IPS DF 19.7 (cell line): ENCODE data around the gene PTRHD1.

Experiments
- DNase-seq: peaks from one replicate; pipeline ENCODE4 v3.0.0-alpha.2; 2013; ENCODE audit warnings: low read depth, low spot score

The PTRHD1 gene

DNA sequence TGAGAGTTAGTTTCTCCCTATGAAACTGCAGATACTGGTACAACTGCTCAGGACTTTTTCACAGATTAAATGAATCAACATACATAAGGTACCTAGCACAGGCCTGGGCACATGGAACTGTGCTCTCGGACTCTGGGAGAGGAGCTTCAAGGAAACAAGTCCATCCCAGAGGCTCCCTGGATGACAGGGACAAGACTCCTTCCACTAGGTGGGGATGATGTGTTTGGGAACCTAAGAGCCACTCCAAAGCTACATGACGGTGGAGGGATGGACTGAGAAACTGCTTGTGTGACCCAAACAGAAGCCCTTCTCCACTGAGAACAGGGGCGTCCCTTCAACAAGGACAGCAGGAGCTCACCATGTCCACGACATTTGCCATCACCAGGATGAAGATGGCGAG is 37.2 kb upstream of the PTRHD1 start:
- DNase-seq = no peak

DNA sequence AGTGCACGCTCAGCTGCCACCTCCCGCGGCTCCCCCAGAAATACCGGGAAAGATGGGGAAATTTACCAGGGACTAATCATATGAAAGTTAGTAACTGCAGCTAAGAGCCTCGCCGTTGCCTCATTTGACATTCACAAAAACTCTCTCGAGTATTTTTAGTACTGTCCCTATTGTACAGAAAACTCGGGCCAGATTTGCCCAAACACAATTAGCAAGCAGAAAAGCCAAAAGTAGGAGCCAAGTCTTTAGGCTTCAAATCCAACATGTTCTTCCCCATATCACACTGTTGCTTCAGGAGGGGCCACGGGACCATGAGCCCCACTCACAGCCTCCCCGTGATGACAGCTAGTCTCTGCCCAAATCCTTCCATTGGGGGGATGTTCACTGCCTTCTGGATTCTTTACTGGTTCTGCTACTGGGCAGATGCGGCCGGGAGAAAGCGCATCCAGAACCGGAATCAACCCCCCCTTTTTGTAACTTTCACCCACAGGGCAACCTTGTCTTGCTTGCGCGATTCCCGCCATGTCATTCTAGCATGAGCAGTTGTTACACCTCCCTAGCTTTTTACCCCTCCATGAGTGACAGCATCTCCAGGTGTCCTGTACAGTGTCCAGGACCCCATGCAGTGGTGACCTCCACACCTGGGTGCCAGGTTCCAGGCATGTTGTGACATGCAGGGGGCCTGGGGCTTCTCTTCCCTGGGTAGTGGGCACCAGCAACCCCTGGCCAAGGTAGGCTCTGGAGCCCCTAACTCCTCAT is 35.2 kb upstream of the PTRHD1 start:
- DNase-seq = no peak

DNA sequence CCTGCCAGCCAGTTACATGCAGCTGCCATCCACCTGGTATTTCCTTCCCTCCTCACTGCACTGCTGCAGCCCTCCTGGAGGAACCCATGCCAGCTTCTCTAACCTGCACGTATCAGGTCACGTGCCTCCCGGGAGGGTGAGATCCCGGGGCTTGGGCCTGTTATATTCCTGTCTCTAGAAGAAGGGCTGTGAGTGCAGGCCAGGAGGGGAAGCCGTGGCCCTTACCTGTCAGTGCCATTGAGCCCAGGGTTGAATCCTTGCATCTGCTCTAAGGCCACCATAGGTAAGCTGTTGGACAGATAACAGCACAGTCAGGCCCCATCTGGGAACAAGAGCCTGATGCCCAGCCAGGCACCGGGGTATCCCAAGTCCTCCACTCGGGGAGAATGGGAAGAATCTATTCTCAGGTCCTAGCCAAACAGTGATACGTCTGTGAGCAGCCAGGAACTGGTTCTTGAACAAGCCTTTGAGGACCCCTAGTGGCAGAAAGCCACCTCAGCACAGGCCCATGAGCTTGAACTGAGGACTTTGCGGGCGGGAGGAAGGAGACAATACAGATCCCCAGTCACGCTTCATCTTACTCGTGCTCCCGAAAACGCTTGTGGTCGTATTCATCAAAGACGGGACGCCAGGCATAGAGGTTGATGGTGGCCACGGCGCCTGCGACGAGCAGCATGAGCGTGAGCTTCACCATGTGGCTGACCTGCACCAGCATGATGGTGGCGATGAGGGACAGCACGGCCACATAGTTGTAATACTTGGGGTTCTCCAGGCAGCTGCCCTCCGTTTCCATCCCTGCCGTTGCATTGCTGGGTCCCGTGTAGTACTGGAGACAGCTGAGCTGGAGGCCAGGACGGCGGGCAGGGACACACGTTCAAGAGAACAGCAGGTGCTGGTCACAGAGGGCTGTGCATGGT is 34.4 kb upstream of the PTRHD1 start:
- DNase-seq = peak; percentile 88

DNA sequence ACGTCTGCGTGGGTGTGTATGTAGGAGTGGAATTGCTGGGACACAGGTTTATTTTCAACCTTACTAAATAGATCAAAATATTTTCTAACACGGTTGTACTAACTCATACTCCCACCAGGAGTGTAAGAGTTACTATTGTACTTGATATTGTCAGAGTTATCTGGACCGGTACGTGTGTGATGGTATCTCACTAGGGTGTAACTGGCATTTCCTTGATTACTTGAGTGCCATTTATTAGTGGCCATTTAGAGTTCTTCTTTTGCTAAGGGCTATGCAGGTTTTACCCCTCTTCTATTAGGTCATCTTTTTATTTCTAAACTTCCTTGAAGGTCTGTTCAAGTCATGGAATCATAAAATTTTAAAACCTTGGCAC is 33.6 kb upstream of the PTRHD1 start:
- no peak for DNase-seq

DNA sequence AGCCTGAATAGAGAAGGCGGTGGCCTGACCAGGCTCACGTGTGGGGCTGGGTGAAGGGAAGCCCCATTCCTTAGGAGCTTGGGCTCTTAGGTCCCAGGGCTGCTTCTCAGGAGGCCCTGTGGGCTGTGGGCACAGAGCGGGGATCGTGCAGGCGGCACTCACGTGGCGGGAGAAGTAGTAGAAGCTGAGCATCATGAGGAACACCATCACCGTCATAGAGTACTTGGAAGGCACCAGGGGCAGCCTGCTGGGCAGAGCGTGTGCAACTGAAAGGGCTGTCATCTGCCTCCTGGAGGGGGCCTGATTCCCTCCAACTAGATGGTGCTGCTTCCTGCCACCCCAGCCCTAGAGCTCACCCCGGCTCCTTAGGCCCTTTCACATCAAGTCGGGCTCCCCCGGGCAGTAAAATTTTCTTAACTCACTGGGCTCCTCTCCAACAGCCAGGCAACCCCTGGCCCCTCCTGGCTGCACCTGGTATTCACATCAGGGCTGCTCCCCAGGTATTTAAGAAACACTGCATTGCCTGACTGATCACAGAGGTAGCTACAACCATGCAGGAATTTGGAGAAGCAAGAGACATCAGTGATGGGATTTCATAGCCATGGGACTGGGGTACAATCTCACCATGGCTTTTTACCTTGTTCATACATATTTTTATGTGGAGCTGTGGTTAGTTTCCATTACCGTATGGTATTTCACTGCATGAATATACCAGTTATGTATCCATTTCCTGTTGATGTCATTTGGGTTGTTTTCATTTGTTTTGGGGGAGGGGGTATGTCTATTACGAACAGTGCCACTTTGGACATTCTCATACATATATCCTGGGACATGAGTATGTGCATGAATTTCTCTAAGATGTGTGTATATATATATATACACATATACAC is 32.9 kb upstream of the PTRHD1 start:
- no peak for DNase-seq

DNA sequence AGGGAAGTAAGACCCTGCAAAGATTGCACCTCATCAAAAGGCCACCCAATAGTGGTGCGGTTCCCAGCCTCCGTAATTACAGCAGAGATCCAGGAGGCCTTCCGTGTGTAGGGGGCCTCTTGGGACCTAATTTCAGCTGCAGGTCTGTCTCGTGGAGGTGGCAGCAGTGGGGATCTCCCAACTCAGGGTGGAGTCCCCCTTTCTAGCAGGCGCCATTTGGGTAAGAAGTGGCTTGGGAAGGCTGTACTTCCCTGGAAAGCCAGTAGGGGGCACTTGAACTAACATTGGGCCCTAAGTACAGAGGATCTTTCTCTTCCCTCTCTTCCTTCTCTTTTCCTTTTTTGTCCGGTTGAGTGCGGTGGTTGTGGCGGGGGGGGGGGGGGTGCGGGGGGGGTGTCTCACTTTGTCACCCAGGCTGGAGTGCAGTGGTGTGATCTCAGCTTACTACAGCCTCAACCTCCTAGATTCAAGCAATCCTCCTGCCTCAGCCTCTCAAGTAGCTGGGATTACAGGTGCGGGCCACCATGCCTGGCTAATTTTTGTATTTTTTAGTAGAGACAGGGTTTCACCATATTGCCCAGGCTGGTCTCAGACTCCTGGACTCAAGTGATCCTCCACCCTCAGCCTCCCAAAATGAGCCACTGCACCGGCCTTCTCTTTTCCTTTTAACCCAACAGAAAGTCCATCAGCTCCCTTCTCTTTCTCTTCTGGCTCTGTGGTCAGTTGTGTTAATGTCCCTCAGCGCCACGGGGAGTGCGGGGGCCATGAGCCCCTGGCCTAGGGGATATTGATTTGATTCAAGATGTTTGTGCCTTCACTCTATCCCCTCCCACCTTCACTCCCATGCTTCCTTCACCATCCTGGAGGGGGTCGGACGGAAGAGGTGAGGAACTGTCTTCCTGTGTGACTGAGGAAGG is 32.0 kb upstream of the PTRHD1 start:
- no peak for DNase-seq

DNA sequence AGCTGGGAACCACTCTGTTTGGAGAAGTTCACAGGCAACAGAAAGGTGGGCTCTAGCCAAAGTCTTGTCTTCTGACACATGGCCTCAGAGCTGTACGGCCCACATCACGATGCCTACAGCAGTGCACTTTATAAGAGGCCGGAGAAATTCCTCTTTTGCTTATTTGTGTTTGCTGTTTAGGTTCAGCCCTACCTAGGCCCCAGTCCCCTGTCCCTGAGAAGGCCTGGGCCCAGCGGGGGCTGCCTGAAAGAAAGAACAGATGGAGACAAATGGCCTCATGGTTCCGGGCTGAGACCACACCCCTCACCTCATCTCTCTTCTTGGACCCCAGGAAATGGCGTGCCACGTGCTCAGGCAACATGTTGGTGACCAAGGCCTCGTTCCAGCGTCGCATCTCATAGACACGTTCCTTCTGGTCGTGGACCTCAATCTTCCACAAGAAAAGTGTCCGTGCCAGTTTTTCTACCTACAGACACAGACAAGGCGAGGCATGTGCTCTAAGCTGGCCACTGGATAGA is 30.9 kb upstream of the PTRHD1 start:
- no peak for DNase-seq

DNA sequence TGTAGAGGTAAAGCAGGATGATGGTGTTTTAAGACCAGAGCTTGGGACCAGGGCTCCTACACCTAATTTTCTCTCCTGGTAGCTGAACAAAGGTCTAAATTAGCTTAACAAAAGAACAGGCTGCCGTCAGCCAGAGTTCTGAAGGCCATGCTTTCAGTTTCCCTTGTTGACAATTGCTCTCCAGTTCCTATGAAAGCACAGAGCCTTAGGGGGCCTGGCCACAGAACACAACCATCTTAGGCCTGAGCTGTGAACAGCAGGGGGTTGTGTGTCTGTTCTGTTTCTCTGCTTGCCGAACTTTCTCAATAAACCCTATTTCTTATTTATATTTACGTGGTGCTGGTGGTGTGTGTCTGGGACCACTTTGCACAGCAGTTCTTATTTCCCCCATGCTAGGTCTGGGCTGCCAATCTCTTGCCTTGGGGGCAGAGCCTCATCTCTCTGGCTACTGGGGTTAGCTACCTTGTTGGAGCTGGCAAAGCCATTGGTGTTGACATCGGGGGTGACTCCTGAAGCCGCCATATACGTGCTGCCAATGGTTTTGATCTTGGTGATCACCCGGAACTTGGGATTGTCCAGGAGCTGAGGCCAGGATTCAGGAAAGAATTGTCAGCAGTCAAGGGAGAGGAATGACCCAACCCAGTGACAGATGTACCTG is 29.0 kb upstream of the PTRHD1 start:
- DNase-seq = peak; percentile 90

DNA sequence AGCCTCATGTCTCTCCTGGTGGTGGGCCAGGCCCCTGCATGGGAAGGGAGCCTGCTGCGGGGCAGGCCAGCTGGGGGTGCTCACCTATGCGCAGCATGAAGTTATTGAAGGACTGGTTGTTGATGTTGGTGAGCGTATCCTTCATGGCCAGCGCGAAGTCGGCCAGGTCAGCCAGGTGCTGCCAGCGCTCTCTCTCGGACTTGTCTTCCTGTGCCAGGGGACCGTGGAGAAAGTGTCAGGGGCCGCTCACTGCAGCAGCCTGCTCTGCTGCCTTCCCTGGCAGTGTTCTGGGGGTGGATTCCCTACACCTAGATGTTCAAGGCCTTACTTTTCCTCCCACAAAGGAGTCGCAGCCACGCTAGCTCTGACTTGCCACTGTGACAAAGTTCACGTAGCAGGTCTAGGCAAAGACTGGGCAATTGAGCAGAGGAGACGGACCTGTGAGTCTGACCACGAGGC is 28.3 kb upstream of the PTRHD1 start:
- DNase-seq = no peak

DNA sequence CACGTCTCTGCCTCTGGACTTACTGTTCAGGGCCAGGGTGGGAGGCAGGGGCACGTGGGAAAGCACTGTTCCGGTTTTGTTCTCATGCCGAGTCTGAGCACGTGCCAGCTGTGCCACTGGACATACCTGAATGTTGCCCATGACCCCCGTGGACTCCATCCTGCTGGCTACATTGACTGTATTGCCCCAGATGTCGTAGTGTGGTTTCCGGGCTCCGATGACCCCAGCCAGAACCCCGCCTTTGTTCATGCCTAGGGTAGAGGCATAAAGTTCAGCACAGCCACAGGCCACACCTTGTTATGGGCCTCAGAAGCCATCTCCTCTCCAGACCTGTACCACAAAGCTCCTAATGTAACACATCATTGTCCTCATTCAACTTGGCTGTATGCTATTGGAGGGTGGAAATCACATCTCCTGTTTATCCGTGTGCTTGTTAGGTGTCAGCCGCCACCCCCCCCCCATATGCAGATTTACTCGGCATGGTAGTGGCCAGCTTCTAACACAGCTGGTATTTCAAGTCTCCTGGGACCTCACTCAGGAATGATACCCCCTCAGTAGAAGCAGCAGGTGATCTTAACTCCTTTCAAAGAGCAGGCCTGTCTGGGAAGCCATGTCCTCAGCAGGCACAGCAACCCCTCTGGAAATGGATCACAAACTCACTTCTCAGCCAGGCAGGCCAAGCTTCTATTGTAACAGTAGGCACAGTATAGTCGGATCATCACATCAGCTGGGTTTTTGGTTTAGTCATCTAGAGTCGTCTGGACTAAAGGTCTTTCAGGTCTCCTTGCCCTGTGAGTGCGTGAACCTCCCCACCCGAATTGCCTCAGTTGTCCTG is 27.6 kb upstream of the PTRHD1 start:
- DNase-seq = no peak

DNA sequence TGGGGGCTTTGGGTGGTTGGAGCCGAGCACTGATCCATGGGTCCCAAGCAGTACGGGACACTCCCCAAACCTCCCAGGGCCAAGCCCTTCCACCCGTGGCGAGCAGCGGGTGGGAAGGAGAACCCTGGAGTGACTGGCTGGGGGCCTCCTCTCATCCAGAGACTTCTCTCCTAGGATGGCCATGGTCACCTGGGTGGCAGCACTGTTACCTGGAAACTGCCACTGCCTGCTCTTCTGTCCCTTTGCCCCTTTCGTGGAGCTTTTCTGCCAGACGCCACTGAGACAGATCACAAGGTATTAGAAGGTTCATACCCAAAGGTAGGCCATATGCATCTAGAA is 27.0 kb upstream of the PTRHD1 start:
- no peak for DNase-seq

DNA sequence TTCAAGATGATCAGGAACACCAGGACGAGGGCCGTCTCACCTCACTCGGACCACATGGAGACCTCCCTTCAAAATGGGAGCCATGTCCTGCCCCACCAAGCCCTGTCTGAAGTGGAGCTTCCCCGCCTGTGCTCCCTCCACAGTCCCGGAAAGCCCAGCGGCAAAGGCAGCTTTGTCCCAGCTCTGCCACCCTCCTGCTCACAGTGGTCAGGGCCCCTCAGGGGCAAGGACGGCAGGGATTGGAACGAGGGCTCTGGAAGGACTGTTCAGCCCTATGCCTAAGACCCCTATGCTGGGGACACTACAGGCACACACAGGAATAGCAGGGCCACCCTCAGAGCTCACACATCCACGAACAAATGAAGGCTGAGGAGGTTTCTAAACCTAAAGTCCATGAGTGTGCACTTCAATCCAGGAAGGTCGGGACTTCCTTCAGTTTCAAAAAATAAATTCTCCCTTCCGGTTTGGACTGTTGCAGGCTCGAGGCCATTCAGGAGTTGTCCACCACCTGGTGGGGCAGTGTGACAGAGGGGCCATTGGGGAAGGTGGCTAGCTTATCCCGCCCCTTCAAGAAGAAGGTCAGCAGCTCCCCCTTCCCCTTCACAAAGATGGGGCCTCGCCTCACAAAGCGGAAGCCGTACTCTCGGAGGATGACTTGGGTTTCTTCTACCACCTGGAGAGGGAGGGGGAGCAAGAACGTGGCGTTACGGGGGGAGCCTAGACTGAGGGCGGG is 26.4 kb upstream of the PTRHD1 start:
- DNase-seq = no peak

DNA sequence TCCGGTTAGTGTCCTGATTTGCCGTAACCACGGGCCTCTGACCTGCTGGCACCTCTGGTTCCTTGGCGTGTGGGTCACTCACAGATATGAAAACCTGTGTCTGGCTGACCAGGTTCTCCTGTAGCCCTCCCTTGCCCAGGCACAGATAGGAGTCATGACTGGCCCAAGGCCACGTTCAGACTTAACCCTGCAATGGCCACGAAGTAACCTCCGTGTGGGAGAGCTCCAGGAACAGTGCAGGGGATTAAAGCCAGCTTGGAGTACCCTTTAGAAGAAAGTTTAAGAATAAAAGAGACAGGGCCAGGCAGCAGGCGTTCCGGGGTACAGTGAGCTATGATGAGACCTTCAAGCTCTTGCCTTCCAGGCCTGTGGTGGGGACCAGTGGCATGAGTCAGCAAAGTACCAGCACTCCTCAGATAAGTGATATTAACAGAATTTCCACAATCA is 25.6 kb upstream of the PTRHD1 start:
- DNase-seq = no peak

DNA sequence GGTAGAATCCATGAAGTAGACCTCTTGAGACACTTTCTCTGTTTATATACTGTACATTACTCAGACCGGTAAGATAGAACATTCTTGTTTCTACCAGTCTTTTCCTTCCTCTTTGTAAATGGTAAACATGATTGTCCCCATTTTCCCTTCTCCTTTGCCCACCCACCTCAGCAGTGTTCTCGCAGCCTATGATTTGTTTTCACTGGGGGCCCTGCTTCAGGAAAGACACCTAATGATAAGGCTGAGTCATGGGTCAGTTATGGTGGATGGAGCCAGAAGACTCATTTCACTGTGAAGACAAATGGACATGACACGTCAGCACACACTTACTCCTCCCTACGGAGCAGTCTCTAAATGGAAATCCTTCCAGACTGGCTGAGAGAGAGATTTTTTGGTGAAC is 23.7 kb upstream of the PTRHD1 start:
- DNase-seq = no peak

DNA sequence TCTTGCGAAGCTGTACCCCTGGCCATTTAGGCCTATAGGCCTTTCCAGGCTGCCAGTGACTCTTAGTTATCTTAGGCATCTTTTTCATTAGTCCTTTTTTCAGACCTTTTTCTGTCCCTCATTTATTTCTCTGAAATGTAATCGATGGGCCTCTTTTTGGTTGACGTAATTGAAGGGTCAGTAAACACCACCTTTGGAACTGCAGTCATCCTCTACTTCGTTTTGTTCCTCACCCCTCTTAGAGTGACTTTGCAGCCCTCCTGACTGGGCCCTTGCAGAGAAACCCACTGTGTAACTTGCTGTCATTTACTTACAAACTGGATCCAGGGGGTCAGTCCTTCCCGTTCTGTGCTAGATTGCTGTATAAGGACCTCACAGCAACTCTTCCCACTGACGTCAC is 23.2 kb upstream of the PTRHD1 start:
- no peak for DNase-seq

DNA sequence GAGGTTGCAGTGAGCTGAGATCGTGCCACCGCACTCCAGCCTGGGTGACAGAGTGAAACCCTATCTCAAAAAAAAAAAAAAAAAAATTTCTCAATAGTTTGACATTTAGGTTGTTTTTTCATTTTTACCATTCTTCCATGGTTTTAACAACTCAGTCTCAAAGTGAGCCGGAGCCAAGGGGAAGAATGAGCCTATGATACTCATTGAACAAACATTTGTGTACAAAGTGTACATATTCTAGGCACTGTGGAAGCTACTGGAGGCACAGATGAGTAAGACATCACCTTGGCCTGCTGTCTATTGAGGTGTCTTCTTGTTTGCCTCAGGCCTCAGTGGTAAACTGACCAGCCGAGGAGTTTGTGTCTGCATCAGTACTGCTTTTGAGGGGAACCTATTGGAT is 22.0 kb upstream of the PTRHD1 start:
- DNase-seq = no peak

DNA sequence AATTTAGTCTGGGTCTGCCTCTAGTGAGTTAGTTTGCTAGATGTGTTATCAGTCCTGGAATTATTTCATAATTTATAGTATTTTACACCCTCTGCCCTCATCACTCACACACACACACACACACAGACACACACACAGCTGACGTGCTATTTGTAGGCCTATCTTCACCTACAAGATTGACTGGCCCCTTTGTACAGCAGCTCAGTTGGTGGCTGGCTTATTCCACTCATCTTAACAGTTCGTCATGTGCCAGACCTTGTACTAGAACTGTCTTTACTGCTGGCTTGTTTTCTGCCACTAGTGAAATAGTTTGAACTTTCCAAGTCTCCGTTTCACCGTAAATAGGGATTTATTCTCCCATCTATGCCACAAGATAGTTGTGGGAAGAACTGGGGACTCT is 21.3 kb upstream of the PTRHD1 start:
- no peak for DNase-seq

DNA sequence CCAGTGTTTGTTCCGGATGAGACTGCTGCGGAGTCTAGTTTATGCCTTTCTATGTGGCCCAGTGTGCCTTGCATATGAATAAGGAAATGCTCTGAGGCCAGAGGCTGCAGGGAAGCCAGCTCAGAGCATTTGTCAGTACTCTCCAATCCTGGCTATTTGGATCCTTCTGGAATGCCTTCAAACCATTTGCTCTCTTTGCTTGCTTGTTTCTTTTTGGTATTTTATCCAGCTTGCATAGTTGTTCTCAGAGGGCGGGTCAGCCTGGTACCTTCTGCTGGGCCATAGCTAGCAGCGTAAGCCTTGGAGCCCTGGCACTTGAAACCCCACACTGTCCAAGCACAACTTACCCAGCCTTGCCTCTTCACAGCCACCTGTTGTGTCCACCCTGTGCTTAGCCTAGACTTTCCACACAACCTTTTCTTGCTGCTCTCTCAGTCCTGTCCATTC is 20.5 kb upstream of the PTRHD1 start:
- no peak for DNase-seq
